Left ventricle myocardium superior (tissue), 1 donor: ENCODE results near the gene FBN3. TPM values are rescaled to one million over a fixed set of nuclear protein-coding genes. Genes with fewer than 3 reads are reported as not detected.

Source experiments
- ATAC-seq: fragments of 200-7000 bp; cut with Tn5 transposase; one replicate; pipeline ENCODE4 v1.9.1; 2020; ENCODE audit warnings: mild to moderate bottlenecking, moderate library complexity
- DNase-seq: peaks from one replicate; pipeline ENCODE4 v3.0.0-alpha.2; 2020
- intact Hi-C: fragments of 100-400 bp; cut with micrococcal nuclease; formaldehyde crosslinking; loops from one replicate; pipeline ENCODE4 v1.11.0; 2022
- total RNA-seq: library from RNA; stranded (reverse); fragmentation: NEBNext Ultra II Directional; extraction: Animal tissue kit (Norgen Biotek cat#: 25700); gene quantifications from one replicate; pipeline ENCODE4 v1.2.1, GENCODE V29; 2021
- donor health status: DM: no; HTN: yes; CAD: no; lungs with severe emphysema.

The FBN3 gene
- total RNA-seq, 1 donor from 2014 or later: not detected

DNA sequence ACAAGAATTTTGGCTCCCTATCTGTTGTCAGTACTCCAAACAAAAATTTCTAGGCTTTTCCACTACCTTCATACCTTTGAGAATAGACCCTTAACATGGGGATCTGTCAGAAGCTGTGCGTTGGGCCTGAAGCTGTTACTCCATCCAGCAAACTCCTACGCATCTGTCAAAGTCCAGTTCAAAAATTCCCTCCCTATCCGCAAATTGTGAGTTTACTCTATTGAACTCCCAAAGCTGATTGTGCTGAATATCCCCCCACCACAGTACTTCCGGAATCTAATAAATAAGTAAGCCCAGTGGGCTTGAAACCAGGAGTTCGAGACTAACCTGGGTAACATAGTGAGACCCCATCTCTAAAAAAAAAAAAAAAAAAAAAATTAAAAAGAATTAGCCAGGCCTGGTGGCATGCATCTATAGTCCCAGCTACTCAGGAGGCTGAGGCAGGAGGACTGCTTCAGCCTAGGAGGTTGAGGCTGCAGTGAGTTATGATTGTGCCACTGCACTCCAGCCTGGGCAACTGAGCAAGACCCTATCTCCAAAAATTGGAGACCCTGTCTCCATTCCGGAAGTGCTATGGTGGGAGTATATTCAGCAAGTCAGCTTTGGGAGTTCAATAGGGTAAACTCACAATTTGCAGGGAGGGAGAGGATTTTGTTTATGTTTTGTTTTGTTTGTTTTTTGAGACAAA, 930 bp upstream of the FBN3 start:
- DNase-seq (no peak), ATAC-seq (no peak)
- intact Hi-C loops: no loop called here

DNA sequence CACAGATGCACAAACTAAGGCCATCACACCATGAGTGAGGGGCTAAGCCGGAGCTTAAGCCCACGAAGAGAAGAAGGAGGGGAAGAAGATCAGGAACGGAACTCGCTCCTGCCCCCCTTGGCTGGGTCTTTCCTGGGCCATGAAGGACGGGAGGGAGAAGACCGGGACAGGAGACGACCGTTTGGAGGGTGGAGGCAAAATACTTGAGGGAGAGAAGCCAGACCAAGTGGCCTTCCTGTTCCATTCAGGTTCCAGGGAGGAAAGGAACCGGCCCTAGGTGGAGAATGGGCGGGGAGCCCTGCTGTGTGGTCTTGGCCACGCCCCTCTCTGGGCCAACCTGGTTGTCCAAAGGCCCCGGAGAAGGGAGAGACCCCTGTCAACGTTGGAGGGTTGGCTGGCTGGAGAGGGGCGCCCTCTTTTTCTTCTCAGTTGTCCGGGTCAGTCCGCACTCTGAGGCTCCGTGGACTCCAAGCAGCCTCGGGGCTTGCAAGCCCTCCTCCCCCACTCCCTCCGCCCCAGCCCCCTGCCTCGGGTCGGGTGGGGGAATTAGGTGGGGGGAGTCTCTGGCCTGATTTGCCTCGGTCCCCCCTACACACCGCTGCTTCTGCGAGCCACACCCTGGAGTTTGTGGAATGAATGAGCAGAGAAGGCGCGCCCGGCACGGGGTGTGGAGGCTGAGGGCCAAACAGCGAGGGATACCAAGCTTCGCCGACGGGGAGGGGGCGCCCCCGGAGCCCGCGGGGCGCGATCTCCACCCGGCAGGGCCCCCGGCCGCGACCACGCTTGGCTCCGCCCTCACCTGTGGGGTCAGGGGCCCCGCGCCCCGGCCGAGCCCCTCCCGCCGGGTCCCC, 757 bp downstream of the FBN3 start:
- no peak for ATAC-seq
- intact Hi-C loops: no loop called here

DNA sequence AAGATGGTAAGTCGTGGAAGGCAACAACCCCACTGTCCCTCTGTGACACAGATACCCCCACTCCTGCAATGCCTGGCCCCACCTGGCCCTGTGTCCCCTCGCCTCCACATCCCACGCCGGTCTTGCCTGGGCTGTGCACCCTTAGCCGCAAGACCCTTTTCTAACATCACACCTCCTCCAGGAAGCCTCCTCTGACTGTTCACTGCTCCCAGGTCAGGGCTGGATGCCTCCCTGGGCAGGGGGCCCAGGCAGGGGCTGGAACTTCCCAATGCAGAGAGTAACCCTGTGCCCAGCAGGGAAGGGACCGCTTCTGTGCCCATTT, 1.3 kb downstream of the FBN3 start:
- DNase-seq (no peak), ATAC-seq (no peak)
- intact Hi-C loops: no loop called here

More for the DNA sequence above, 757 bp downstream of the FBN3 start:
- DNase-seq: no peak

DNA sequence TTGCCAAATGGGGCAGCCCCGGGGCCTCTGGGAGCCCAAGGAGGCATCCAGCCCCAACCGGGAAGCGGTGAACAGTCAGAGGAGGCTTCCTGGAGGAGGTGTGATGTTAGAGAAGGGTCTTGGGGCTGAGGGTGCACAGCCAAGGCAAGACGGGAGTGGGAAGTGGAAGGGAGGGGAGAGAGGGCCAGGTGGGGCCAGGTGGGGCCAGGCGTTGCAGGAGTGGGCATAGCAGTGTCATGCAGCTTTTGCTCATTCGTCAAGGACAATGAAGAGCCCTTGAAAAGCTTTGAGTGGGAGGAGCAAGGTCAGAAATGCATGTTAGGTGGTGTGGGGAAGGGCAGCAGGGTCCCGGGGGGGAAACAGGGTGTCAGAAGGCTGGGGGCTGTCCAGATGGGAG, 1.8 kb downstream of the FBN3 start:
- intact Hi-C loops: no loop called here
- no peak for ATAC-seq
- no peak for DNase-seq

DNA sequence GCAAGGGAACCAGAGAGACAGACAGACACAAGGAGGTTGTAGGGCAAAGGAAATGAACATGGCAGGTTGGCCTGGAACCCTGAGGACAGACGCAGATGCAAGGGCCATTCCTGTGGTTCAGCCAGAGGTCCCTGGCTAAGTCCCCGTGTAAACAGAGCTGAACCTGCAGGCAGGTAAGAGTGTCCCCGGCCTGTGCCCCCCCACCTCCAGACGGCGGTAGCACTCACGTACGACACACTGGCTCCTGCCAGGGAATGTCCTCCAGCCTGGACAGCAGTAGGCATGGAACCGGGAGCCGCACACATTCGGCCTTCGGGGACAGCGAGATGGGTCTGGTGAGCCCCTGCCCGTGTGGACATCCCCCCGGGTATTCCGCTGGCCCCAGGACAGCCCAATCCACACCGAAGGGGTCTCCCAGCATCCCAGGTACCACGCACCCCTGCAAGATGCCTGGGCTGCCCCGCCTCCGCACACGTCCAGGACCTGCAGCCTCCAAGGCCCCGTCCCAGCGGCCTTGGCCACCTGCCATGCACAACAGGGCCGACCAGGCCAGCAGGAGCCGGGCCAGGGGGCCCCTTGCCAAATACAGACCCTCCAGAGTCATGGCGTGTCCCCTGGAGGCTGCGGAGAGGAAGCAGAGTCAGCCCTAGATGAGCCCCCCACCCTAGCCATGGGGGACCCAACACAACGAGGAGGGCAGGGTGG, 2.4 kb downstream of the FBN3 start:
- intact Hi-C loops: no loop called here
- no peak for DNase-seq
- ATAC-seq: no peak

DNA sequence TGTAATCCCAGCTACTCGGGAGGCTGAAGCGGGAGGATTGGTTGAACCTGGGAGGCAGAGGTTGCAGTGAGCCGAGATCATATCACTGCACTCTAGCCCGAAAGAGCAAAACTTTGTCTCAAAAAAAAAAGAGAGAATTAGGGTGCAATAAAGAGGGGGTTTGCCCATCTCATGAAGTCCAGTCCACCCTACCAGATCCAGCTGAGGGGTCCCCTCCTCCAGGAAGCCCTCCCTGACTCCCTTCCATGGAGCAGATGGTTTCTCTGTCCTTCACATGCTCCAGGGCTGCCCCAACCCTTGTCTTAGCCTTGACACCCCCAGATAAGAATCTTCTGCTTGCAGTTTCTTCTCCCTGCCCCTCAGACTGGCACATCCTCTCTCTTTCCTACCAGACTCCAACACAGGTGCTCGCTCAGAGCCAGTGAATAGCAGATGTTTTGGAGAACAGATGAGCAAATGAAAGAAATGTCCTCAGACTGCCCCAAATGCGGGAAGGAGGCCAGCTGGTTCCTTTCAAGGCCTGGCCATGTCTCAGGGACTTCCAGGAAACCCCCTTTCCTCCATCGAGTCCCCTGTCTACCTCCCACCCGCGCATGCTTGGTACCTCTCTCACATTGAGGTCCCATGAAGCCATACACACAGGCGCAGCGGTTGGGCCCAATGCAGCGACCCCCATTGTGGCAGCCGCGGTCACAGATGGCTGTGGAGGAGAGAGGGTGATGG, 5.0 kb downstream of the FBN3 start:
- intact Hi-C loops: no loop called here
- no peak for ATAC-seq
- DNase-seq: no peak

DNA sequence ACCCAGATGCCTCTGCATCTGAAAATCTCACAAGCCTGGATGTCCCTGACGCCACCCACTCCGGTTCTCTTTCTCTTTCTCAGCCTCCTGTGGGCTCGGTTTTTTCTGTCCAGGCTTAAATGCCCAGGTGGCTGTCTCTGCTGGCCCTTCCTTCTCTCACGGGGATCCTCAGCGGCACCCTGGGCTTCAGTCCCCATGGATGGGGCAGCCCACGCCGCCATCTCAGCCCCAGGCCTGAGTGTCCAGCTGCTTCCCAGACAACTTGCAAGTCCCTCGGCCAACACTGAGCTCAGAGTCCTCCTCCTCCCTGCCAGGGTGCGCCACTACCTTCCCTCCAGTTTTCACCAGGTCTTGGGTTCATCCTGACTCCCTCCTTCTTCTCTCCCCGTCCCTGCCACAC, 6.4 kb downstream of the FBN3 start:
- intact Hi-C loops: no loop called here
- DNase-seq: no peak
- ATAC-seq: no peak

DNA sequence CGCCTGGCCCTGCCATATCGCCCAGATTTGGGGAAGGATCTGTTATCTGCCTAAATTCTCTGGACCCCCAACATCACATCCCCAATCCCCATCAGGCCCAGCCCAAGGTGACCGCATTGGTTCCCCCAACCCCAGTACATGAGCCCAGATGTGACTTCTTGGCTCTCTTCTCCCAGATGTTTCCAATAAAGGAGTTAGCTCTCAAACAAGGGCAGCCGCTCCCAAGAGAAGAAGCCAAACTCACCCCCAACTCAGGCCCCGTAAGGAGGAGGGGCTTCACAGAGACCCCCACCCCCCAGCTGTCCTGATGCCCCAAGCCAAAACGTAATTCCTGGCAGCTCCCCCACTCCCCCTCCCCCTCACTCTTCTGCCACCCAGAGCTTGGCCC, 6.9 kb downstream of the FBN3 start:
- no peak for DNase-seq
- intact Hi-C loops: no loop called here
- ATAC-seq: no peak

DNA sequence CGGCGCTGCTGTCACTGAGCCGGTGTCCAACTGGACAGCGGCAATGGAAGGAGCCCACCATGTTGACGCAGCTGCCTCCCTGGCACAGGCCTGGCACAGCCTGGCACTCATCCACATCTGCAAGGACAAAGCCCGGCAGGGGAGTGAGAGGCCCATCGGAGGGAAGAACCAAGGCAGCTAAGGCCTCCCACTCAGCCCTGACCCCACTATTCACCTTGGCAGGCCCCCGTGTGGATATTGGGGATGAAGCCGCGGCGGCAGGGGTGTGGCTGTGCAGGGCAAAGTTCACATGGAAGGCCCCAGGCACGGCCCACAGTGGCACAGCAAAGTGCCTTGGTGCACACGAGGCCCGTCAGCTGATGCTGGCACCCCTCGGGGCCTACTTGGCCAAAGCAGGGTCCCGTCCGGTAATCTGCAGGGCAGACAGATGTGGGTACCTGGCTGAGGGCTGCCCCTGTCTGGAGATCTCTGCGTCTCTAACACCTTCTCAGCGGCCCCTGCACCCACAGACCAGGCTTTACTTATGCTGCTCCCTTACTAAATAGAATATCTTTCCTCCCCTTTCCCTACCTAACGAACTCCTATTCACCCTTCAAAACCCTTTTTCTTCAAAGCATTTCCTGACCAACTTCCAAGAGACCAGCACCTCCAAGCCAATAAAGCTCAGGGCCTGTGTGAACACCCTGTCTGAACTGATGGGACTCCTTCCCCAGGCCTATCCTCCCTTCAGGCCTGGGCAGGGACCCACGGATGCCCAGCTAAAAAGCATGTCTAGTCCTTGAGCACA, 7.5 kb downstream of the FBN3 start:
- ATAC-seq (no peak), DNase-seq (no peak)
- intact Hi-C loops: no loop called here

DNA sequence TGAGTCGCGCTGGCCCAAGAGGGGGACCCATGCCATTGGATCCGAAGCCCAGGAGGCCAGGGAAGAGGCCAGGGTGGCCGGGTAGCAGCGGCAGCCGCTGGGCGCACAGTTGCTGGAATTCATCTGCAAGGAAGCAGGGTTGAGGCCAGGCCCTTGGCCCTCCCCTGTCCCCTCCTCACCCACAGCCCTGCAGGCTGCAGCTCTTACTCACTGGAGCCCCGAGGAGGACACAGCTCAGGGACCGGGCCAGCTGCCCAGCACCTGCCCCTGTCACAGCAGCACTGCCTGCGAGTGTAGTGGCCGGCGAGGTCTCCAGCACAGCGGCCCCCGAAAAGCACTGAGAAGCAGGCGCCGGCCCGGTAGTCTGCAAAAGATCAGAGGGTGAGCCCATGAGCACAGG, 11.2 kb downstream of the FBN3 start:
- DNase-seq (no peak), ATAC-seq (no peak)
- intact Hi-C loops: no loop called here

DNA sequence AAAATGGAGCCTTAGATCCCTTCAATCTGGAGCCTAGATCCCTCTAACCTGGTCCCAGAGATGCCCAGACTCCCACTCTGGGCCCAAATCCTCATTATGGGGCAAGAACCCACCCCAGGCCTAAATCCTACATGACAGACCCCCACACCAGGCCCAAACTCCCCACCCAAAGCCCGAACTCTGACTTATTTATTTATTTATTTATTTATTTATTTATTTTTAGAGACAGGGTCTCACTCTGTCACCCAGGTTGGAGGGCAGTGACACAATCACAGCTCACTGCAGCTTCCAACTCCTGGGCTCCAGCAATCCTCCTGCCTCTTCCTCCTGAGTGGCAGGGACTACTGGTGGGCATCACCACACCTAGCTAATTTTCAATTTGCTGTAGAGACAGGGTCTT, 12.0 kb downstream of the FBN3 start:
- ATAC-seq (no peak), DNase-seq (no peak)
- intact Hi-C loops: no loop called here

DNA sequence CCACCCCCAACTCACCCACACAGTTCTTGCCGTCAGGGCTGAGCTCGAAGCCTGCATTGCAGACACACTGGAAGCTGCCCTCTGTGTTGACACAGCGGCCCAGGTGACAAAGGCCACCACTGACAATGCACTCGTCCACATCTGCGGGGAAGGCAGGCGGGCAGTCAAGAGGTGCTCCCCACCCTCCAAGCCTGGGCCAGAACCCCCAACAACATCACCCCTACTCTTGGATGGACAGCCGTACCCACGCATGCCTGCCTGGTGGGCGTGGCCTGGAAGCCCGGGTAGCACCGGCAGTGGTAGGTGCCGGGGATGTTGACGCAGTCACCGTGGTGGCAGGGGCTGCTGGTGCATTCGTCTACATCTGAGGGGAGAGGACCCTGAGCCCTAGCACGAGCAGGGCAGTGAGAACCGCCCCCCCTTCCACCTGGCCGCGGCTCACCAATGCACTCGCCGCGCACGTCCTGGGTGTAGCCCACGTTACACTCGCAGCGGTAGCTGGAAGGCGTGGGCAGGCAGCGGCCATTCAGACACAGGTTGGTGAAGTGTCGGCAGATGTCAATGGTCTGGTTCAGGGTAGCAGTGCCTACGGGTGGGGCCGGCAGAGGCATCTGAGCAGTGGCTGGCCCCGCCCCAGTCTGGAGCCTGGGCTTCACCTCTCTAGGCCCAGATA, 13.3 kb downstream of the FBN3 start:
- no peak for DNase-seq
- intact Hi-C loops: no loop called here
- no peak for ATAC-seq

DNA sequence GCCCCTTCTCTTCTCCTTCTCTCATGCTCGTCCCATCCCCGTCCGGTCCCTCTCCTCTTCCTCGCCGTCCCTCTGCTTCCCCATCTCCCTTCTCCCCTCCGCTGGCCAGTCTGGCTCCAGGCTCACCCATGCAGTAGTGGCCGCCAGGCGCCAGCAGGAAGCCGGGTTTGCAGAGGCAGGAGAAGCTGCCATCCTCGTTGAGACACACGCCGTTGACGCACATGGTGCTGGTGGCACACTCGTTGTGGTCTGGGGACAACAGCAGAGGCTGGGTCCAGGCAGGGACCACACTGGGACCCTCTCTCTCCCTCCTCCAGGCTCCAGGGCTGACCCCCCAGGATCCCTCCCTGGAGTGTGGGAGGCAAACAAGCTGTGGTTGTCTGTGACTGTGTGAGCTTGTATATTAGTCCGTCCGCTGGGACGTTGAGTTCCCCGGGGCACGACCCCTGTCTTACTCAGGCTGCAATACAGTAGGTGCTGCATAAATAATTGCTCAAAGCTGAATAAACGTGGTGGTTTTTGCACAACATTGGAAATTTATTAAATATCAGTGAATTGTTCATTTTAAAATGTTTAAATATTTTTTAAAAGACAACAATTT, 16.4 kb downstream of the FBN3 start:
- intact Hi-C loops: no loop called here
- ATAC-seq (no peak), DNase-seq (no peak)

DNA sequence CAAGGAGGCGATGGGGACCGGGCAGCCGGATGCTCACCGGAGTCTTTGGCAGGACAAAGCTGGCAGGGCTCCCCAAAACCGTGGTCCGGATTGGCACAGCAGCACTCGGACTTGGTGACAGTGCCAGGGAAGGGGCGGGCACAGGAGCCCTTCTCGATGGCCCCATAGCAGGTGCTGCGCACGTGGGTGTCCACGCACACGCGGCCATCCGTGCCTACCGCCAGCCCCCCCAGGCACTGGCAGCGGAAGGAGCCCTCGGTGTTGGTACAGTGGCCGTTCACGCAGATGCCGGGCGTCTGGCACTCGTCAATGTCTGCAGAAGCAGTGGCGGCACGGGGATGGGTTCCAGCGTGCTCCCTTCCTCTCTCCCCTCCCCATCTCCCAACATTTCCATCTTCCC, 17.9 kb downstream of the FBN3 start:
- intact Hi-C loops: no loop called here
- DNase-seq (no peak), ATAC-seq (no peak)

DNA sequence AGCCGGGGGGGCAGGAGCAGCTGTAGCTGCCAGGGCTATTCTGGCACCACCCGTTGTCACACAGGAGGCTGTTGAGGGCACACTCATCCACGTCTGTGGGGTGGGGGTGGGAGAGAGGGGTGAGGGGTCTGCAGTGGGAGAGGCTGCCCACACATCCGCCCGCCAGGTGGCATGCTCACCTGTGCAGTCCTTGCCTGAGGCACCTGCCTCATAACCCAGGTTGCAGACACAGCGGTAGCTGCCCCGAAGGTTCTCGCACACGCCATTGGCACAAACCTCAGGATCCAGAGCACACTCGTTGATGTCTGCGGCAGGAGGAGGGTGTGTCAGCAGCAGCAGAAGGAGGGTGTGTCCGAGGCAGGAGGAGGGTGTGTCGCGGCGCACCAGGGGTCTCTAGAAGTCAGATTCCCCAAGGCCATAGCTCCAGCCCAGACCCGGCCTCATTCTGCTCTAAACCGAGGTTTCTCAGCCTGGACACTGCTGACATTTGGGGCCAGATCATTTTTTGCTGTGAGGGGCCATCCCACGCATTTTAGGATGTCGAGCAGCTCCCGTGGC, 20.3 kb downstream of the FBN3 start:
- DNase-seq (no peak), ATAC-seq (no peak)
- intact Hi-C loops: no loop called here

DNA sequence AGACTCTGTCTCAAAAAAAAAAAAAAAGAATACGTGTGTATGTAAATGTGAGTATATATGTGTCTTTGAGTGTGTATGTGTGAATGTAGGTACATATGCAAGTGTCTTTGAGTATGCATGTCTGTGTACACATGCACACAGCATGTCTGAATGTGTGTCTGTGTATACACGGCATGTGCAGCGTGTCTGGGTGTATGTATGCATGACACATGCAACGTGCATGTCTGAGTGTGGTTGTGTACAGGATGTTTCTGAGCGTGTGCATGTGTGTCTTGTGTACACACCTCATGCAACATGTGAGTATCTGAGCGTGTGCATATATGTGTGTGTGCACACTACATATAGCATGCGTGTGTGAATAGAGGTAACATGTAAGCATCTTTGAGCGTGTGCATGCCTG, 20.8 kb downstream of the FBN3 start:
- no peak for ATAC-seq
- intact Hi-C loops: no loop called here

DNA sequence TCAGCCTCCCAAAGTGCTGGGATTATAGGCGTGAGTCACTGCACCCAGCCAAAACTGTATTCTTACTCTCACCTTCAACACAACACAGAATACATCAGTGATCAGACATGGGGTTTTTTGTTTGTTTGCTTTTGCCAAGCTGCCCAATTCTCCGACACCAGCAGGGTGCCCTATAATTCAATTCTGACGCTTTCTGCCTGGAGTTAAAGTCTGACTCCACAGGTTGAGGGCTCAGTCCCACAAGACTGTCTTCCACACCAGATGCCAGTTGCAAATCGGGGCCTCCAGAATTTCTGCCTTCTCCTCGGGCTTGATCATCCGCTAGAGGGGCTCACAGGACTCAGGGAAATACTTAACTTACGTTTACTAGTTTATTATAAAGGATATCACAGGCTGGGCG, 22.1 kb downstream of the FBN3 start:
- ATAC-seq (no peak), DNase-seq (no peak)
- intact Hi-C loops: no loop called here

More for the DNA sequence above, 20.8 kb downstream of the FBN3 start:
- DNase-seq: no peak

DNA sequence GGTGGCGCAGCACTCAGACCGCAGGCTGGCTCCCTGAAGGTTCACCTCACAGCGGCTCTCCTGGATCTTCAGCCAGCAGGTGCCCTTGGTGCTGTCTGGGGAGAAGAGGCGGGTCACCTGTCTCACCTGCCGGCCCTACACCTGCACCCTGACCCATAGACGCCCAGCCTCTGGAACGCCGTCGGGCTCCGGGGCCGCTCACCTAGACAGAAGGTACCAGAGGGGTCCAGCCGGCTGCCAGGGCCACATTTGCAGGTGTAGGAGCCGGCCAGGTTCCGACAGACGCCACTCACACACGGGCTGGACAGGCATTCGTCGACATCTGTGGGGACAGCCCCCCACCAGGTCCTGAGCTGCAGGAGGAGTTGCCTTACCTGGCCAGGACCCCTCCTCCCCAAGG, 22.9 kb downstream of the FBN3 start:
- intact Hi-C loops: no loop called here
- ATAC-seq (no peak), DNase-seq (no peak)
